ENCODE data around the gene CEACAM5. TPM values are rescaled to one million over a fixed set of nuclear protein-coding genes. Genes with fewer than 3 reads are reported as not detected.

Gene CEACAM5
- total RNA-seq, 2 donors from 2014 or later, result not detected

DNA sequence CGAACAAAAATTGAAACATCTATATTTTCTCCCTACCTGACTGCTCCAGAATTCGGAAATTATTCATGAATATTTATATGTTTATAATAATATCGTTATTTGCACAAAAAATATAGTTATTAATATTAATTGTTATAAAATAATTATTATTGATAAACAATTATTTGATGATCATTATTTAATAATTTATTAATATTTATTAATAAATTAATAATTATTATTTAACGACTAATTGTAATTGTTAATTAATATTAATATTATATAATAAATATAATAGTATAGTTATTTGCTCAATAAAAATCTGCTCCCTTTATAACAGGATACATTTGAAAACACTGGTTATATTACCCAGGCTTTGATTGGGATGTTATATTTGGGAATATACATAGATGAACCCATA is 61.2 kb downstream of the CEACAM5 start:
- H3K4me3 ChIP-seq, result no peak overlapping the region
- TF ChIP-seq, protein P1, sequence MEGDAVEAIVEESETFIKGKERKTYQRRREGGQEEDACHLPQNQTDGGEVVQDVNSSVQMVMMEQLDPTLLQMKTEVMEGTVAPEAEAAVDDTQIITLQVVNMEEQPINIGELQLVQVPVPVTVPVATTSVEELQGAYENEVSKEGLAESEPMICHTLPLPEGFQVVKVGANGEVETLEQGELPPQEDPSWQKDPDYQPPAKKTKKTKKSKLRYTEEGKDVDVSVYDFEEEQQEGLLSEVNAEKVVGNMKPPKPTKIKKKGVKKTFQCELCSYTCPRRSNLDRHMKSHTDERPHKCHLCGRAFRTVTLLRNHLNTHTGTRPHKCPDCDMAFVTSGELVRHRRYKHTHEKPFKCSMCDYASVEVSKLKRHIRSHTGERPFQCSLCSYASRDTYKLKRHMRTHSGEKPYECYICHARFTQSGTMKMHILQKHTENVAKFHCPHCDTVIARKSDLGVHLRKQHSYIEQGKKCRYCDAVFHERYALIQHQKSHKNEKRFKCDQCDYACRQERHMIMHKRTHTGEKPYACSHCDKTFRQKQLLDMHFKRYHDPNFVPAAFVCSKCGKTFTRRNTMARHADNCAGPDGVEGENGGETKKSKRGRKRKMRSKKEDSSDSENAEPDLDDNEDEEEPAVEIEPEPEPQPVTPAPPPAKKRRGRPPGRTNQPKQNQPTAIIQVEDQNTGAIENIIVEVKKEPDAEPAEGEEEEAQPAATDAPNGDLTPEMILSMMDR (IDR thresholded peaks at IDR 0.05), result no peak

GRCh38 chr19:41771410-41771809 is 63.0 kb downstream of the CEACAM5 start:
- H3K9me3 ChIP-seq, result no peaks in the 10 kb centered on the region
- H3K4me1 ChIP-seq, result no peaks in the 10 kb centered on the region
- no peaks in the 10 kb centered on the region for H3K36me3 ChIP-seq
- TF ChIP-seq, protein P1 (IDR thresholded peaks at IDR 0.05), result no peak
- H3K4me3 ChIP-seq, result no peak overlapping the region
- H3K27me3 ChIP-seq, result no peaks in the 10 kb centered on the region
- H3K27ac ChIP-seq, result no peak overlapping the region
- no peak for DNase-seq (ENCODE audit: low spot score)

More for the DNA sequence above, 61.2 kb downstream of the CEACAM5 start:
- Histone ChIP-seq H3K27me3 (no peaks in the 10 kb centered on the region), H3K27ac (no peak overlapping the region), H3K36me3 (no peaks in the 10 kb centered on the region), H3K9me3 (no peaks in the 10 kb centered on the region), H3K4me1 (no peaks in the 10 kb centered on the region)
- no peak for DNase-seq (ENCODE audit: low spot score)

DNA sequence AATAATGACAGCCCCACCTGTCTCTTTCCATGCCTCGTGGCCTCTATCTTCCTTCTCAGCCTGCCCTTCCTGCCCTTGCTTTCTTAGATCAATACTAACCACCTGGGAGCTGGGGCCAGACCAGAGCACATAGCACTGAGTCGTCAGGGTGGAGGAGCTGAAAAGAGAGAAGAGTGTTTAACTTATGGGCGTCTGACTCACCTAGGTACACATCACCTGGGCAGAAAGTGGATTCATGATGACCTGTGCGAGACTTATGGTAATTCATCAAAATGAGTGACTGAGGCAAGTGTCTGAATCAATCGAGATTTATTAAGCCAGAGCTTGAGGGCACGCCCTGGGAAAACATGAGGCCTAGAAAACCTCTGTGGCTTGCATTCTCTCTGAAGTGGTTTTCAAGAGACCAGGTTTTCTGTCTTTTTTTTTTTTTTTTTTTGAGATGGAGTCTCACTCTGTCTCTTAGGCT is 66.1 kb downstream of the CEACAM5 start:
- H3K4me1 ChIP-seq, result no peaks in the 10 kb centered on the region
- H3K27ac ChIP-seq, result no peak overlapping the region
- TF ChIP-seq, protein P1 (IDR thresholded peaks at IDR 0.05), result no peak
- H3K9me3 ChIP-seq, result no peaks in the 10 kb centered on the region
- H3K27me3 ChIP-seq, result no peaks in the 10 kb centered on the region
- no peak for DNase-seq (ENCODE audit: low spot score)
- no peaks in the 10 kb centered on the region for H3K36me3 ChIP-seq
- H3K4me3 ChIP-seq, result no peak overlapping the region

GRCh38 chr19:41776700-41777099 is 68.3 kb downstream of the CEACAM5 start:
- H3K4me3 ChIP-seq, result no peak overlapping the region
- H3K27me3 ChIP-seq, result no peaks in the 10 kb centered on the region
- TF ChIP-seq, protein P1 (IDR thresholded peaks at IDR 0.05), result no peak
- H3K9me3 ChIP-seq, result no peaks in the 10 kb centered on the region
- DNase-seq (ENCODE audit: low spot score), result no peak
- H3K27ac ChIP-seq, result no peak overlapping the region
- no peaks in the 10 kb centered on the region for H3K36me3 ChIP-seq
- H3K4me1 ChIP-seq, result no peaks in the 10 kb centered on the region

Other genes with a start within 250 kb of the CEACAM5 start
- 1 to 10 TPM in 1 of 2 donors, not detected in 1; 1.3 TPM for gene CEACAM21, start 132.5 kb upstream of the CEACAM5 start, total RNA-seq
- gene CEACAM4, start 81.6 kb upstream of the CEACAM5 start, total RNA-seq, result under 1 TPM in 1 of 2 donors, not detected in 1; 0.67 TPM
- not detected for gene CEACAM7, start 20.4 kb upstream of the CEACAM5 start, total RNA-seq
- not detected for gene CEACAM6, start 46.9 kb downstream of the CEACAM5 start, total RNA-seq
- gene CEACAM3, start 88.0 kb downstream of the CEACAM5 start, total RNA-seq, result not detected
- not detected for gene LYPD4, start 136.1 kb downstream of the CEACAM5 start, total RNA-seq
- gene DMRTC2, start 136.4 kb downstream of the CEACAM5 start, total RNA-seq, result not detected
- 100 to 1,000 TPM; 108 to 415 TPM for gene RPS19, start 151.6 kb downstream of the CEACAM5 start, total RNA-seq
- gene CD79A, start 168.7 kb downstream of the CEACAM5 start, total RNA-seq, result 1 to 10 TPM in 1 of 2 donors, not detected in 1; 1.1 TPM
- gene ARHGEF1, start 174.6 kb downstream of the CEACAM5 start, total RNA-seq, result 10 to 100 TPM; 27.3 to 45.8 TPM
- gene ERFL, start 219.8 kb downstream of the CEACAM5 start, total RNA-seq, result not detected

All from right atrium auricular region (tissue), 2 donors.